ENCODE measurements around the gene PWP1.

GRCh38 chr12:107684029-107684795 lies 1.4 kb upstream of the PWP1 start:
- no peak for TF ChIP-seq CTCF (IDR thresholded peaks at IDR 0.05; ENCODE audit: poor library complexity)
- TF ChIP-seq EZH2 (IDR thresholded peaks at IDR 0.05; ENCODE audit: borderline replicate concordance): no peak

Data from hepatocyte (in vitro differentiated cells).